KOPT-K1 (cell line): ENCODE measurements around the gene TFE3.
"Not testable (repeated sequence)": the region's sequence is repeated elsewhere in the genome, so short reads cannot be mapped to it uniquely, and the experiment has no call there.

ENCODE experiments used
- H3K27ac ChIP-seq: fragments of 200-600 bp; sonication (generic); 2 replicates; pipeline ENCODE4 v1.5.1; 2016; ENCODE audit warnings: antibody characterized with exemption, mild to moderate bottlenecking, low read depth, low read length; ENCODE audit not compliant: poor library complexity, severe bottlenecking
- H3K36me3 ChIP-seq: fragments of 200-600 bp; sonication (generic); 2 replicates; pipeline ENCODE4 v1.5.1; 2017; ENCODE audit warnings: antibody characterized with exemption, mild to moderate bottlenecking, low read length, moderate library complexity; ENCODE audit not compliant: insufficient read depth
- H3K9me3 ChIP-seq: fragments of 200-600 bp; sonication (generic); 2 replicates; pipeline ENCODE4 v1.5.1; 2017; ENCODE audit warnings: antibody characterized with exemption, low read length, mild to moderate bottlenecking; ENCODE audit not compliant: insufficient read depth, poor library complexity, severe bottlenecking

Gene TFE3

DNA sequence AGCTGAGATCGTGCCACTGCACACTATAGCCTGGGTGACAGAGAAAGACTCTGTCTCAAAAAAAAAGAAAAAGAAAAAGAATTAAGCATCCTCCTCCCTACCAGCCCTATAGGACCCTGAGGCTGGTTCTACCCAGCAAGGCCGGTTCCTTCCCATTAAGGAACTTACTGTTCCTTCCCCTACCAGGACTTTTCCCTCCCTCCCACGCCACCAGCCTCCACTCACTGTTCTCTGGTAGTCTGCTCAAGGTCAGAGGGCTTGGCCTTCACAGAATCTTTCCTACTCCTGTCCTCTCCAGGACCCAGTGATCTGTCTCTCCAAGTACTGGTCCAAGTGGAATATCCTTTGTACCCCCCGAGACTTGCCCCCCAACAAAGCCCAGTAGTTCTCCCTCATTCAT lies 42.5 kb downstream of the TFE3 start:
- peaks cover 42% of the 10 kb centered on the region for H3K36me3 ChIP-seq
- no peaks in the 10 kb centered on the region for H3K9me3 ChIP-seq
- H3K27ac ChIP-seq, result no peak overlapping the region

- H3K36me3 ChIP-seq, result peaks cover 58% of the 10 kb centered on the region
- no peaks in the 10 kb centered on the region for H3K9me3 ChIP-seq
- no peak overlapping the region for H3K27ac ChIP-seq
Observed at GRCh38 chrX:48999030-48999429, 44.1 kb downstream of the TFE3 start.

GRCh38 chrX:48998391-48998790 lies 44.8 kb downstream of the TFE3 start:
- Histone ChIP-seq H3K9me3 (no peaks in the 10 kb centered on the region), H3K27ac (no peak overlapping the region), H3K36me3 (peaks cover 63% of the 10 kb centered on the region)

DNA sequence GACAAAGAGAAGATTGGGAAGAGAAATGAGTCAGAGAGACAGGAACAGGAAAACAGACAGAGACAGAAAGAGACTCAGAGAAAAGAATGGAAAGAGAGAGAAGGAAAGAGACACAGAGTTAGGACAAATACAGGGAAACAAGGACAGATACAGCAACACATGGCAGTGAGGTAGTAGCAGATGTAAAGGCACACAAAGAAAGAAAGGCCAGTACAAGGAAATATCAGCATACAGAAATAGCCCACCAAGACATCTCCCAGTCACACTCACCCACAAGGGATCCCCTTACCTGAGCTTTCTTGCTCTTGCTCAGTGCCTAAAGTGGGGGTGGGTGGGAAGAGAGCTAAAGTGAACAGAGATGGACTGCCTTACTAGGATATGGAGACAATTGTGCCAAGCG lies 45.3 kb downstream of the TFE3 start:
- Histone ChIP-seq H3K36me3 (peaks cover 68% of the 10 kb centered on the region), H3K9me3 (no peaks in the 10 kb centered on the region)

GRCh38 chrX:48997455-48997854 lies 45.7 kb downstream of the TFE3 start:
- Histone ChIP-seq H3K36me3 (peaks cover 72% of the 10 kb centered on the region), H3K9me3 (no peaks in the 10 kb centered on the region), H3K27ac (no peak overlapping the region)

More for the DNA sequence above, 45.3 kb downstream of the TFE3 start:
- no peak overlapping the region for H3K27ac ChIP-seq

GRCh38 chrX:48996969-48997368 lies 46.2 kb downstream of the TFE3 start:
- H3K9me3 ChIP-seq, result no peaks in the 10 kb centered on the region
- peaks cover 76% of the 10 kb centered on the region for H3K36me3 ChIP-seq
- no peak overlapping the region for H3K27ac ChIP-seq

DNA sequence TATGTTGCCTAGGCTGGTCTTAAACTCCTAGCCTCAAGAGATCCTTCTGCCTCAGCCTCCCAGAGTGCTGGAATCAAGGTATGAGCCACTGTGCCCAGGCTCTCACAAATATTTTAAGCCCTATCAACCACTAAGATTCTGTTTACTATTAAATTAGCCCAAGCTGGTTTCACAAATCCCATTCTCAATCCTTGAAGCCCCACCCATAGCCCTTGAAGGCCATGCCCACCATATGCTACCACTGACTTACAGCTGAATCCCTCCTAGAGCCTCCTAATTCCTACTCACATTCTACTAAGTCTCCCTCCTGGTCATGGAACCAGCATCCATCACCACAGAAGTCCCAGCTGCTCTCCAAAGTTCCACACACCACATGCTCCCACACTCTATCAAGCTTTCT lies 50.8 kb downstream of the TFE3 start:
- no peak overlapping the region for H3K27ac ChIP-seq
- H3K36me3 ChIP-seq, result peaks cover 88% of the 10 kb centered on the region
- no peaks in the 10 kb centered on the region for H3K9me3 ChIP-seq

DNA sequence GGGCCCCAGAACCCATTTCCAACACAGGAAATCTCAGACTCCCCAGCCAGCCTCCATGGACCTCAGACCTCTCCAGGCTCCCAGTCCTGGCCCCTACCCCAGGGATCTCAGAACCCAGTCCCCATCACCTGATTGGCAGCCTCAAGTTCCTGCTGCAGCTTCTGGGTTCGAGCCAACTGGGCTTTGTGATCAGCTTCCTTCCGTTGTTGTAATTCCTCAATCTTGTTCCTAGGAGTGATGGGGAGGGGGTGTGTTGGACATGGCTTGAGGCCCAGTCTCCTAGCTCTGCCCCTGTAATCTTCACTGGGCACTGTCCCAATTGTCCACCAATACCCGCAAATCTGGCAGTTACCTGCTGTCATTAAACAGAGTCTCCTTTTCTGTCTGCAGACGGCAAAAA lies 53.7 kb downstream of the TFE3 start:
- H3K9me3 ChIP-seq, result no peaks in the 10 kb centered on the region
- H3K36me3 ChIP-seq, result peaks cover 71% of the 10 kb centered on the region
- H3K27ac ChIP-seq, result no peak overlapping the region

GRCh38 chrX:48983896-48984295 lies 59.3 kb downstream of the TFE3 start:
- H3K27ac ChIP-seq, result no peak overlapping the region
- peaks cover 71% of the 10 kb centered on the region for H3K36me3 ChIP-seq
- no peaks in the 10 kb centered on the region for H3K9me3 ChIP-seq

DNA sequence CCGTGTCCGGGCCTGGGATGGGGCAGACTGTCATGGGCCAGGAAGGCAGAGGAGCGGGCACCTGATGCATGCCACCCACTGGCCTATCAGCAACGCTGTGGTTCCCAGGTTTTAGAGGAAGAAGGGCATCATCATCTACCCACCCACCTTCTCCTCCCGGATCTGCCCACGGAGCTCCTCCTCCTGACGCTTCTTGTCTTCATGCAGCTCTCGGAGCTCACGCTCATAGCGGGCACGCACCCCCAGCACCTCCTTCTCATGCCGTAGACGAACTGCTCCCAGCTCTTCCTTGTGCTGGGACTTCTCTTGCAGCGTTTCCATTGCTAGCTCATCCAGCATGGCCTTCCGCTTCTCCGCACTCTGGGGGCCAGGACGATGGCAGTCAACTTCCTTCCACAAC lies 60.1 kb downstream of the TFE3 start:
- H3K9me3 ChIP-seq, result no peaks in the 10 kb centered on the region
- H3K36me3 ChIP-seq, result peaks cover 68% of the 10 kb centered on the region
- no peak overlapping the region for H3K27ac ChIP-seq

DNA sequence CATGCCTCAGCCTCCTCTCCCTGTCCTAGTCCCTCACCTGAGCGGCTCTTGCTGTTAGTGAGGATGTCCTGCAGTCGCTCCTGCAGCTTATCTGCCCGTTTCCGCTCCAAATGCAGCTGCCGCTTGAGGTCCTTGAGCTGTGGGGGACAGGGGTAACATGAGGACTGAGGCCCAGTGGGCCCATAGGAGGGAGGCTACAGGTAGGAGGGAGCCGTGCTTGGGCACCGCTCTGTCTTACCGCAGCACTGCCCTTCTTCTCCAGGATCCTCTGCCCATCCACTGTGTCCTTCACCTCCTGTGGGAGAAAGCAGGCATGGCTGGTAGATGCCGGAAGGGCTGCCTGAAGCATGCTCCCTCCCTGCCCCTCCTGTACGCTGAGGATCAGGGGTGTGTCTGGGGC lies 62.0 kb downstream of the TFE3 start:
- Histone ChIP-seq H3K36me3 (peaks cover 80% of the 10 kb centered on the region), H3K27ac (no peak overlapping the region), H3K9me3 (no peaks in the 10 kb centered on the region)

DNA sequence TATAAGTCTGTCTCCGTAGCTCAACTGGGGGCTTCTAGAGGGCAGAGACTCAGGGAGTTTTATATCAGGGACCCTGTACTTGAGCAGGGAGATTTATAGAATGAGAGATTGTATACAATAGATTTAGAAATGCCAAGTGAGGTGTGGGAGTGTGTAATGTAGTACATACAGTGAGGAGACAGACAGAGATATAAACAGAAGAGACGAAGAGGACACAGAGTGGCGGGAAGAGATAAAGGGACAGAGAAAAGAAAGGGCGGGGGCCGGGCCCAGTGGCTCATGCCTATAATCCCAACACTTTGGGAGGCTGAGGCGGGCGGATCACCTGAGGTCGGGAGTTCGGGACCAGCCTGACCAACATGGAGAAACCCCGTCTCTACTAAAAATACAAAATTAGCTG lies 62.8 kb downstream of the TFE3 start:
- H3K9me3 ChIP-seq, H3K27ac ChIP-seq: not testable (repeated sequence)
- H3K36me3 ChIP-seq, result peaks cover 83% of the 10 kb centered on the region
